Effector CD4-positive, alpha-beta T cell (primary cell): ENCODE data around the gene LGALS9.
"Not testable (repeated sequence)": the region's sequence is repeated elsewhere in the genome, so short reads cannot be mapped to it uniquely, and the experiment has no call there.

ENCODE experiments used
- DNase-seq: peaks from one replicate; pipeline ENCODE4 v3.0.0-alpha.2; 2020

LGALS9 gene

GRCh38 chr17:27655525-27656111 is 24.6 kb downstream of the LGALS9 start:
- not testable (repeated sequence) for DNase-seq

- not testable (repeated sequence) for DNase-seq
These were observed 25.6 kb downstream of the LGALS9 start for GRCh38 chr17:27656620-27657019.

- DNase-seq: no peak
These were observed 26.6 kb downstream of the LGALS9 start for GRCh38 chr17:27657620-27658019.

GRCh38 chr17:27659683-27660082 is 28.7 kb downstream of the LGALS9 start:
- no peak for DNase-seq

- no peak for DNase-seq
These were observed 29.4 kb downstream of the LGALS9 start for GRCh38 chr17:27660436-27660835.

- DNase-seq: no peak
These were observed 33.1 kb downstream of the LGALS9 start for GRCh38 chr17:27663936-27664605.

- DNase-seq: no peak
These were observed 33.6 kb downstream of the LGALS9 start for GRCh38 chr17:27664606-27664965.

- no peak for DNase-seq
These were observed 34.6 kb downstream of the LGALS9 start for GRCh38 chr17:27665549-27665948.

GRCh38 chr17:27666270-27666669 is 35.3 kb downstream of the LGALS9 start:
- DNase-seq: not testable (repeated sequence)

- no peak for DNase-seq
These were observed 36.0 kb downstream of the LGALS9 start for GRCh38 chr17:27666831-27667560.

GRCh38 chr17:27667656-27668487 is 36.9 kb downstream of the LGALS9 start:
- no peak for DNase-seq

- DNase-seq: no peak
These were observed 37.5 kb downstream of the LGALS9 start for GRCh38 chr17:27668488-27668823.

- DNase-seq: no peak
These were observed 38.1 kb downstream of the LGALS9 start for GRCh38 chr17:27669136-27669535.

GRCh38 chr17:27669850-27670249 is 38.9 kb downstream of the LGALS9 start:
- no peak for DNase-seq

- no peak for DNase-seq
These were observed 40.0 kb downstream of the LGALS9 start for GRCh38 chr17:27670791-27671590.

GRCh38 chr17:27671591-27671910 is 40.6 kb downstream of the LGALS9 start:
- DNase-seq: no peak

GRCh38 chr17:27671977-27672480 is 41.0 kb downstream of the LGALS9 start:
- not testable (repeated sequence) for DNase-seq

- no peak for DNase-seq
These were observed 43.3 kb downstream of the LGALS9 start for GRCh38 chr17:27674335-27674734.

GRCh38 chr17:27677191-27677590 is 46.2 kb downstream of the LGALS9 start:
- DNase-seq: no peak

- DNase-seq: not testable (repeated sequence)
These were observed 55.3 kb downstream of the LGALS9 start for GRCh38 chr17:27686322-27686721.

- DNase-seq: no peak
These were observed 59.9 kb downstream of the LGALS9 start for GRCh38 chr17:27690882-27691281.

- DNase-seq: not testable (repeated sequence)
These were observed 64.3 kb downstream of the LGALS9 start for GRCh38 chr17:27695254-27695814.
